GM12891 (cell line): Measurements from ENCODE around the gene COL19A1.

Experiments
- POLR2A ChIP-seq: IDR thresholded peaks from 2 replicates; pipeline ENCODE4 v1.6.1; 2011; ENCODE audit warnings: low read depth, low read length, control low read depth
- POLR2AphosphoS5 ChIP-seq: IDR thresholded peaks from 2 replicates; pipeline ENCODE4 v1.6.1; 2011; ENCODE audit warnings: low read depth, low read length, control low read depth
- TAF1 ChIP-seq: IDR thresholded peaks from 2 replicates; pipeline ENCODE4 v1.6.1; 2011; ENCODE audit warnings: low read depth, low read length, control low read depth

GRCh38 chr6:70086806-70087205 is 220.4 kb downstream of the COL19A1 start:
- TF ChIP-seq POLR2A = no peak
- no peak for TF ChIP-seq POLR2AphosphoS5
- no peak for TF ChIP-seq TAF1
